ENCODE measurements around the gene SLC44A3.

Gene SLC44A3

DNA sequence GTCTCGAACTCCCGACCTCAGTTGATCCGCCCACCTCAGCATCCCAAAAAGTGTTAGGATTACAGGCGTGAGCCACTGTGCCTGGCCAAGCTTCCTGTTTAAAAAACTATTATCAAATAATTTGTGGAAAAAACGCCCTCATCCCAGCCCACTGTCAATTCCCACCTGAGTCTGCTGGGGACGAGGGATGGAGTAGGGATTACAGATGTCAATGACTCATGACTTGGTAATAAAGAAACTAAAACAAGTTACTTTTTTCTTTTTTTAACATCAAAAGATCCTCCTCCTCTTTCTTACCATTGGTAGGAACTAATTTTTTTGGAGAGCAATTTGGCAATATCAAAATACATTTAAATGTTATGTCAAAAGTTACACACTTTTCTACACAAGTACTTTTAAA, 97.1 kb downstream of the SLC44A3 start:
- TF ChIP-seq, protein P1, sequence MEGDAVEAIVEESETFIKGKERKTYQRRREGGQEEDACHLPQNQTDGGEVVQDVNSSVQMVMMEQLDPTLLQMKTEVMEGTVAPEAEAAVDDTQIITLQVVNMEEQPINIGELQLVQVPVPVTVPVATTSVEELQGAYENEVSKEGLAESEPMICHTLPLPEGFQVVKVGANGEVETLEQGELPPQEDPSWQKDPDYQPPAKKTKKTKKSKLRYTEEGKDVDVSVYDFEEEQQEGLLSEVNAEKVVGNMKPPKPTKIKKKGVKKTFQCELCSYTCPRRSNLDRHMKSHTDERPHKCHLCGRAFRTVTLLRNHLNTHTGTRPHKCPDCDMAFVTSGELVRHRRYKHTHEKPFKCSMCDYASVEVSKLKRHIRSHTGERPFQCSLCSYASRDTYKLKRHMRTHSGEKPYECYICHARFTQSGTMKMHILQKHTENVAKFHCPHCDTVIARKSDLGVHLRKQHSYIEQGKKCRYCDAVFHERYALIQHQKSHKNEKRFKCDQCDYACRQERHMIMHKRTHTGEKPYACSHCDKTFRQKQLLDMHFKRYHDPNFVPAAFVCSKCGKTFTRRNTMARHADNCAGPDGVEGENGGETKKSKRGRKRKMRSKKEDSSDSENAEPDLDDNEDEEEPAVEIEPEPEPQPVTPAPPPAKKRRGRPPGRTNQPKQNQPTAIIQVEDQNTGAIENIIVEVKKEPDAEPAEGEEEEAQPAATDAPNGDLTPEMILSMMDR (conservative IDR thresholded peaks at IDR 0.05; ENCODE audit: low read depth, low read length) = no peak
- Histone ChIP-seq H3K27ac (no peak overlapping the region), H3K4me3 (IDR thresholded peaks at IDR 0.05; ENCODE audit: insufficient read depth, low read depth, low read length) (no peak overlapping the region), H2AFZ (ENCODE audit: low read depth) (no peak overlapping the region), H4K20me1 (ENCODE audit: insufficient read depth) (no peaks in the 10 kb centered on the region), H3K36me3 (ENCODE audit: insufficient read depth) (no peaks in the 10 kb centered on the region), H3K79me2 (ENCODE audit: insufficient read depth, low read depth) (no peaks in the 10 kb centered on the region), H3K27me3 (ENCODE audit: insufficient read depth, low read depth) (no peaks in the 10 kb centered on the region), H3K4me2 (no peak overlapping the region), H3K9ac (no peak overlapping the region), H3K4me1 (ENCODE audit: low read depth, poor library complexity, severe bottlenecking) (no peaks in the 10 kb centered on the region)

GRCh38 chr1:94919241-94920030, 99.3 kb downstream of the SLC44A3 start:
- TF ChIP-seq, protein P1 (conservative IDR thresholded peaks at IDR 0.05; ENCODE audit: low read depth, low read length) = no peak
- Histone ChIP-seq H3K4me1 (ENCODE audit: low read depth, poor library complexity, severe bottlenecking) (no peaks in the 10 kb centered on the region), H3K4me2 (no peak overlapping the region), H3K9ac (no peak overlapping the region), H3K79me2 (ENCODE audit: insufficient read depth, low read depth) (no peaks in the 10 kb centered on the region), H3K4me3 (IDR thresholded peaks at IDR 0.05; ENCODE audit: insufficient read depth, low read depth, low read length) (no peak overlapping the region), H3K27me3 (ENCODE audit: insufficient read depth, low read depth) (no peaks in the 10 kb centered on the region), H4K20me1 (ENCODE audit: insufficient read depth) (no peaks in the 10 kb centered on the region), H2AFZ (ENCODE audit: low read depth) (no peak overlapping the region), H3K36me3 (ENCODE audit: insufficient read depth) (no peaks in the 10 kb centered on the region), H3K27ac (no peak overlapping the region)

DNA sequence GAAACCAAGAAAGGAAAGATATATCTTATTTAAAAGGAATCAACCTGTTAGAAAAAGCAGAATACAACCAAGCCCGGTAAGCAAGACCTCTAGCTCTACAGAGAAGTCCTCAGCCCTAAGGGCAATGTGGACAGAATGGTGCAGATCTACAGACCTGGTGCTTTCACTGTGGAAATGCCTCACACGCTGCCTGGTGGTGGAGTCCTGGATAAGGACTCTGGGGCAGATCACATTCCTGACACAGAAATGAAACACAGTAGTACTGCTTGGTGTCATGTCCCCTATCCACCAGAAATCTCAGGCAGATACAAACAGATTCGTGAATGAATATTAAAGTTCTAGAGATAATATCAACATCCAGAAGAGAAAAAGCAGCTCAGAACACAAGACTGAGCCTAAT, 99.9 kb downstream of the SLC44A3 start:
- Histone ChIP-seq H3K36me3 (ENCODE audit: insufficient read depth) (no peaks in the 10 kb centered on the region), H3K9ac (no peak overlapping the region), H3K4me3 (IDR thresholded peaks at IDR 0.05; ENCODE audit: insufficient read depth, low read depth, low read length) (no peak overlapping the region), H3K4me2 (no peak overlapping the region), H3K79me2 (ENCODE audit: insufficient read depth, low read depth) (0 out of 2 replicates have a peak, but pooled peaks cover 4% of the 10 kb centered on the region), H3K4me1 (ENCODE audit: low read depth, poor library complexity, severe bottlenecking) (no peaks in the 10 kb centered on the region), H2AFZ (ENCODE audit: low read depth) (no peak overlapping the region), H3K27ac (no peak overlapping the region), H4K20me1 (ENCODE audit: insufficient read depth) (no peaks in the 10 kb centered on the region), H3K27me3 (ENCODE audit: insufficient read depth, low read depth) (no peaks in the 10 kb centered on the region)
- TF ChIP-seq, protein P1 (conservative IDR thresholded peaks at IDR 0.05; ENCODE audit: low read depth, low read length) = no peak

- Histone ChIP-seq H3K4me1 (ENCODE audit: low read depth, poor library complexity, severe bottlenecking) (no peaks in the 10 kb centered on the region), H3K27ac (no peak overlapping the region), H4K20me1 (ENCODE audit: insufficient read depth) (no peaks in the 10 kb centered on the region), H3K79me2 (ENCODE audit: insufficient read depth, low read depth) (0 out of 2 replicates have a peak, but pooled peaks cover 4% of the 10 kb centered on the region), H3K27me3 (ENCODE audit: insufficient read depth, low read depth) (no peaks in the 10 kb centered on the region), H3K36me3 (ENCODE audit: insufficient read depth) (no peaks in the 10 kb centered on the region), H2AFZ (ENCODE audit: low read depth) (no peak overlapping the region), H3K9ac (no peak overlapping the region), H3K4me2 (no peak overlapping the region), H3K4me3 (IDR thresholded peaks at IDR 0.05; ENCODE audit: insufficient read depth, low read depth, low read length) (no peak overlapping the region)
- TF ChIP-seq, protein P1 (conservative IDR thresholded peaks at IDR 0.05; ENCODE audit: low read depth, low read length) = no peak
These were observed 101.8 kb downstream of the SLC44A3 start for GRCh38 chr1:94921977-94922376.

Measured in KMS-11 (cell line).